Measurements from ENCODE around the gene COQ3. TPM values are rescaled to one million over a fixed set of nuclear protein-coding genes. Genes with fewer than 3 reads are reported as not detected.

COQ3 gene
- total and polyA plus RNA-seq, 2 of the 8 experiments (the other 6 are each of a cell fraction or from before 2014, with no cell fraction given): 8.4 to 16.2 TPM

- H2BK15ac ChIP-seq (ENCODE audit: low read length): no peak overlapping the region
- POLR2A ChIA-PET (ENCODE audit: partially characterized antibody): no interaction called here
- H3K23ac ChIP-seq (ENCODE audit: insufficient read length): no peak overlapping the region
- no peak overlapping the region for H3K27ac ChIP-seq (ENCODE audit: low read depth, low read length)
- no peak overlapping the region for H2BK12ac ChIP-seq (ENCODE audit: low read depth, low read length)
- no peaks in the 10 kb centered on the region for H3K79me2 ChIP-seq (ENCODE audit: control insufficient read depth in 1 of 2, insufficient read depth in 2 of 2, low read length in 2 of 2)
- 90% methylated on average over 1 of the region's 1 CpG; no CpG with 5 or more reads in 1 of the 2 experiments for WGBS, 2 experiments (ENCODE audit: extremely low coverage in 1 of 2, insufficient coverage in 1 of 2, insufficient read length in 1 of 2, insufficient replicate concordance in 2 of 2, low coverage in 1 of 2, low lambda C conversion rate in 2 of 2, missing lambda C conversion rate in 1 of 2)
- no peaks in the 10 kb centered on the region for H3K36me3 ChIP-seq (ENCODE audit: control insufficient read depth in 2 of 4, insufficient read depth in 4 of 4, low read length in 3 of 4)
- H3K14ac ChIP-seq (ENCODE audit: insufficient read length): no peak overlapping the region
- no peak for DNase-seq (ENCODE audit: low read depth in 1 of 2, low spot score in 2 of 2)
- H3K23me2 ChIP-seq (ENCODE audit: low read depth, low read length): no peaks in the 10 kb centered on the region
- H3K18ac ChIP-seq (ENCODE audit: extremely low read depth, low read length): no peak overlapping the region
- H3K4me3 ChIP-seq (ENCODE audit: extremely low read depth in 1 of 4, insufficient read depth in 2 of 4, low read depth in 3 of 4, low read length in 4 of 4): no peak overlapping the region
- H3K9ac ChIP-seq (replicated peaks in 1 of 4; ENCODE audit: extremely low read depth in 1 of 4, low read depth in 3 of 4, low read length in 3 of 4): no peak overlapping the region
- no peaks in the 10 kb centered on the region for H3K9me3 ChIP-seq (ENCODE audit: insufficient read depth in 2 of 2, low read depth in 1 of 2, low read length in 1 of 2)
- H2BK20ac ChIP-seq (ENCODE audit: low read length): no peak overlapping the region
- no peak overlapping the region for H2AFZ ChIP-seq (ENCODE audit: low read length)
- CTCF ChIA-PET (ENCODE audit: partially characterized antibody): interaction anchor here (2.5 kb wide), 1 partner anchor 11 kb away, joined by 11 read pairs; no protein-coding TSS in a partner anchor
- H3K4me2 ChIP-seq (ENCODE audit: insufficient read depth in 1 of 2, low read depth in 2 of 2, low read length in 2 of 2): no peak overlapping the region
- no peak overlapping the region for H2BK120ac ChIP-seq (replicated peaks; ENCODE audit: low read depth, low read length)
- no peak for FAIRE-seq
- no peak overlapping the region for H2BK5ac ChIP-seq (ENCODE audit: low read depth, low read length)
- H4K5ac ChIP-seq (ENCODE audit: insufficient read length, low read depth, low read length): no peak overlapping the region
- H2AK5ac ChIP-seq (ENCODE audit: low read depth, low read length): no peak overlapping the region
- H3K79me1 ChIP-seq (ENCODE audit: low read depth, low read length): no peaks in the 10 kb centered on the region
- no peaks in the 10 kb centered on the region for H4K20me1 ChIP-seq (replicated peaks in 1 of 2; ENCODE audit: control insufficient read depth in 1 of 2, insufficient read depth in 2 of 2, low read length in 2 of 2)
- no peaks in the 10 kb centered on the region; a peak in 1 of 7 replicates for H3K27me3 ChIP-seq (replicated peaks in 1 of 4; ENCODE audit: control insufficient read depth in 3 of 4, extremely low read depth in 1 of 4, insufficient read depth in 3 of 4, low read length in 3 of 4)
- no peak overlapping the region for H4K91ac ChIP-seq (replicated peaks; ENCODE audit: insufficient read length, low read length)
- H4K8ac ChIP-seq (ENCODE audit: extremely low read depth, insufficient read depth, low read length): no peak overlapping the region
- TF ChIP-seq TCF12 (IDR thresholded peaks at IDR 0.05; ENCODE audit: low read depth, low read length) (no peak), BRCA1 (IDR thresholded peaks at IDR 0.05; ENCODE audit: low read depth, low read length) (no peak), MAX (IDR thresholded peaks at IDR 0.05) (no peak), POLR2A (IDR thresholded peaks at IDR 0.05; ENCODE audit: control extremely low read depth in 1 of 2, low read depth in 2 of 2, low read length in 2 of 2) (no peak), FOSL1 (IDR thresholded peaks at IDR 0.05; ENCODE audit: insufficient read depth, low read depth, low read length) (no peak), NRF1 (IDR thresholded peaks at IDR 0.05; ENCODE audit: low read depth, low read length) (no peak), RAD21 (IDR thresholded peaks at IDR 0.05 in 1 of 2, conservative IDR thresholded peaks at IDR 0.05 in 1 of 2; ENCODE audit: low read depth in 2 of 2, low read length in 2 of 2) (no peak), TBP (IDR thresholded peaks at IDR 0.05; ENCODE audit: low read depth, low read length) (no peak), EGR1 (IDR thresholded peaks at IDR 0.05; ENCODE audit: borderline replicate concordance, low read depth, low read length) (no peak), SIN3A (conservative IDR thresholded peaks at IDR 0.05 in 1 of 2, IDR thresholded peaks at IDR 0.05 in 1 of 2; ENCODE audit: low read depth in 1 of 2, low read length in 2 of 2) (no peak), ATF2 (IDR thresholded peaks at IDR 0.05; ENCODE audit: low read length) (no peak)
- no peaks in the 10 kb centered on the region for H3K4me1 ChIP-seq (replicated peaks in 1 of 4; ENCODE audit: control insufficient read depth in 3 of 4, insufficient read depth in 4 of 4, low read length in 3 of 4)
- no peak overlapping the region for H3K4ac ChIP-seq (replicated peaks; ENCODE audit: insufficient read length, low read depth, low read length)
- no peak overlapping the region for H3K56ac ChIP-seq (replicated peaks; ENCODE audit: insufficient read length, low read depth, low read length)
Measured at GRCh38 chr6:99359800-99360199, 34.2 kb downstream of the COQ3 start.

Measured in H1 (cell line).